Activated T-cell treated with anti-CD3 and anti-CD28 coated beads, Interleukin-2, amount 50 U/mL, for 4 hours (primary cell): ENCODE measurements around the gene HSPA1B. TPM values are rescaled to one million over a fixed set of nuclear protein-coding genes. Genes with fewer than 3 reads are reported as not detected.
A peak's percentile ranks its signal among the peaks of the same experiment; 100 is the strongest.
"Not testable (repeated sequence)": the region's sequence is repeated elsewhere in the genome, so short reads cannot be mapped to it uniquely, and the experiment has no call there.

Experiments
- ATAC-seq, 2 donors: fragments of 200-7000 bp; cut with Tn5 transposase; one replicate each; pipeline ENCODE4 v1.10.0; 2021
- DNase-seq: peaks from one replicate; pipeline ENCODE4 v3.0.0-alpha.2; 2020
- H3K27me3 Mint-ChIP-seq: one replicate; pipeline ENCODE4 v1.8.0; 2021; ENCODE audit warnings: low read depth, mixed read lengths
- H3K36me3 Mint-ChIP-seq: one replicate; pipeline ENCODE4 v1.8.0; 2022; ENCODE audit warnings: mixed read lengths; ENCODE audit not compliant: insufficient read depth
- H3K4me1 Mint-ChIP-seq: one replicate; pipeline ENCODE4 v1.8.0; 2021; ENCODE audit warnings: low read depth, mixed read lengths
- H3K4me3 Mint-ChIP-seq: one replicate; pipeline ENCODE4 v1.8.0; 2021; ENCODE audit warnings: mild to moderate bottlenecking, moderate library complexity, mixed read lengths
- H3K9me3 Mint-ChIP-seq: one replicate; pipeline ENCODE4 v1.8.0; 2021; ENCODE audit warnings: mixed read lengths
- total RNA-seq, 3 donors: library from RNA; stranded (reverse); gene quantifications; one replicate each; pipeline ENCODE4 v1.2.1, GENCODE V29; 2021

Gene HSPA1B
- total RNA-seq, 3 donors from 2014 or later = 76.1 to 97.7 (median 93.0) TPM

DNA sequence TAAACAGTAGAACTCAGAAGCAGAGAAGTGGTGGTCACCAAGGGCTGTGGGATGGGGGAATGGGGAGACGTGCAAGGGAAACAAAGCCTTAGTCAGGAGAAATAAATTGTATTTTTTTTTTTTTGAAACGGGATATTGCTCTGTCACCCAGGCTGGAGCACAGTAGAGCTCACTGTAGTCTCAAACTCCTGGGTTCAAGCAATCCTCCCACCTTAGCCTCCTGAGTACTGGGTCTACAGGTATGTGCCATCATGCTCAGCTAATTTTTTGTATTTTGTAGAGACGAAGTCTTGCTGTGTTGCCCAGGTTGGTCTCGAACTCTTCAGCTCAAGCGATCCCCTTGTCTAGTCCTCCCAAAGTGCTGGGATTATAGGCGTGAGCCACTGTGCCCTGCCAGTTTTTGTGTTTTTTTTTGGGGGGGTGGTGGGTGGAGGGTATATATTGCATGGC lies 3.4 kb downstream of the HSPA1B start:
- H3K36me3 Mint-ChIP-seq = peaks cover 9% of the 10 kb centered on the region
- DNase-seq = no peak
- no peak for ATAC-seq
- peak overlapping the region; percentile 95 for H3K4me3 Mint-ChIP-seq
- H3K4me1 Mint-ChIP-seq = peaks cover 27% of the 10 kb centered on the region
- H3K27me3 Mint-ChIP-seq = no peaks in the 10 kb centered on the region
- H3K9me3 Mint-ChIP-seq = no peaks in the 10 kb centered on the region

DNA sequence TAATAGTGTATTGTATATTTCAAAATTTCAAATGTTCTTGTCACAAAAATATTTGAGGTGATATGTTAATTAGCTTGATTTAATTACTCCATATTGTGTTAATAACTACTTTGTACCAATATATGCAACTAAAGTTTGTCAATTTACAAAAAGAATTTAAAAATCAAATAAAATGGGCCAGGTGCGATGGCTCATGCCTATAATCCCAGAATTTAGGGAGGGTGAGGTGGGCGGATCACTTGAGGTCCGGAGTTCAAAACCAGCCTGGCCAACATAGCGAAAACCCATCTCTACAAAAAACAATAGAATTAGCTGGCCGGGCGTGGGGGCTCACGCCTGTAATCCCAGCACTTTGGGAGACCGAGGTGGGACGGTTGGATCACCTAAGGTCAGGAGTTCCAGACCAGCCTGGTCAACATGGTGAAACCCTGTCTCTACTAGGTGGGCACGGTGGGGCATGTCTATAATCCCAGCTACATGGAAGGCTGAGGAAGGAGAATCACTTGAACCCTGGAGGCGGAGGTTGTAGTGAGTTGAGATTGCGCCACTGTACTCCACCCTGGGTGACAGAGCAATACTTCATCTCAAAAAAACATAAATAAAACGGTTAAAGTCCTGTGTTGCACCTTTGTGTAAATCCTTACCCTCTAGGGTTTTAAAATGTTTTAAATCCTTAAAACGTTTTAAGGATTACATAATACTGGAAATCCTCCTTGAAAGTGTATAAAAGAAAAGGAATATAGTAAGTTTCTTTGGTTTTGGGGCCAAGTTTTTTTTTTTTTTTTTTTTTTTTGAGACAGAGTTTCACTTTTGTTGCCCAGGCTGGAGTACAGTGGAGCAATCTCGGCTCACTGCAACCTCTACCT lies 4.0 kb downstream of the HSPA1B start:
- Mint-ChIP-seq H3K27me3 (no peaks in the 10 kb centered on the region), H3K9me3 (no peaks in the 10 kb centered on the region), H3K4me1 (peaks cover 29% of the 10 kb centered on the region), H3K4me3 (peak overlapping the region; percentile 95), H3K36me3 (peaks cover 15% of the 10 kb centered on the region)
- DNase-seq (no peak), ATAC-seq (no peak)

DNA sequence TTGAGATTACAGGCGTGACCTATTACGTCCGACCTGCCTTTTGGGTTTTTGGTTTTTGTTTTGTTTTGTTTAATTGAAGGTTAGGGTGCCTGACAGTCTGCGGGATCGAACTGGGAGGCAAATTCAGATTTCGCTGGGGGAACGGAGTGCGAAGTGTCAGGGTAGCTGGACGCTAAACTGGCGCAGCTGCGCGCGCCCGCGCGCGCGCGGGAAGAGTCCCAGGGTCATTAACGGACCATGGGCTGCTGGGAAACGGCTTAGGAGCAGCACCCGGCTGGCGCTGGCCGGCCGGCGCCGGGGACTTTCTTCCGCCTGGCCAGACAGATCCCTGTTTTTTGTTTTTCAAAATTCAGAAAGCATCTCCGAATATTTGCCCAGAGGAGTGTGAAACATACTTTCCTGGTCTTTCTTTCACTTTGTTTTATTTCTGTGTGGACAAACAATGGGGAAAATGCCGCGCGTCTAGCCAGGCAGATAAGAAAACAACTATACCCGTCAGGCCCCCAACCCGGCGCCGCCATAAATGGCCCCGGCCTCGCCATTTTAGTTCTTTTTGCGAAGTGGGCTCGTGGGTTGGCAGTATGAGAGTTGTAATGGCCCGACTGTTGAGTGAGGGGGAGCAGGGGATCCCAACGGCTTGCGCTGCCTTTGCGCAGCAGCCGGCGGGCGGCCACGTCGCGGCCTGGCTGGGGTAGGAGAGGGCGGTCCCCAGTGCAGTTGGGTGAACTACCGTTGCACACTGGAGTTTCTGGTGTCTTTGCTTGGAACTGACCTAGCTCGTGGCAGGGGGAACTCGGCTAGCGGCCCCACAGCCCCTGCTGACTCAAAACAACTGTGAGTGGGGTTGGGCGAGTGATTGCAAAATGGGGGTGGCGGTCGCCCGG lies 7.1 kb downstream of the HSPA1B start:
- H3K4me3 Mint-ChIP-seq = peak overlapping the region; percentile 99
- peaks cover 39% of the 10 kb centered on the region for H3K4me1 Mint-ChIP-seq
- no peaks in the 10 kb centered on the region for H3K9me3 Mint-ChIP-seq
- H3K36me3 Mint-ChIP-seq = peaks cover 37% of the 10 kb centered on the region
- DNase-seq (peak; percentile 79), ATAC-seq (peak; percentile 73 to 75)
- no peaks in the 10 kb centered on the region for H3K27me3 Mint-ChIP-seq

DNA sequence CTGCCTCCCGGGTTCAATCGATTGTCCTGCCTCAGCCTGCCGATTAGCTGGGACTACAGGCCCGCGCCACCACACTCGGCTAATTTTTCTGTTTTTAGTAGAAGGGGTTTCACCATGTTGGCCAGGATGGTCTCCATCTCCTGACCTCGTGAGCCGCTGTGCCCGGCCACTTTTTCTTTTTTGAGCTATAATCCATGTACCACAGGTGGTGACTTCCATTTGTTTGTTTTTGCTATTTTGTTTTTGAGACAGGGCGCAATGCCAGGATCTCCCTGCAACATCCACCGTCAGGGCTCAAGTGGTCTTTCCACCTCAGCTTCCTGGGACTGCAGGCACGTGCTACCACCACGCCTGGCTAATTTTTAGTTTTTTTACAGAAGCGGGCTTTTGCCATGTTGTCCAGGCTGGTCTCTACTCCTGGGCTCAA lies 8.5 kb downstream of the HSPA1B start:
- H3K4me3 Mint-ChIP-seq = peak overlapping the region; percentile 99
- no peak for ATAC-seq

DNA sequence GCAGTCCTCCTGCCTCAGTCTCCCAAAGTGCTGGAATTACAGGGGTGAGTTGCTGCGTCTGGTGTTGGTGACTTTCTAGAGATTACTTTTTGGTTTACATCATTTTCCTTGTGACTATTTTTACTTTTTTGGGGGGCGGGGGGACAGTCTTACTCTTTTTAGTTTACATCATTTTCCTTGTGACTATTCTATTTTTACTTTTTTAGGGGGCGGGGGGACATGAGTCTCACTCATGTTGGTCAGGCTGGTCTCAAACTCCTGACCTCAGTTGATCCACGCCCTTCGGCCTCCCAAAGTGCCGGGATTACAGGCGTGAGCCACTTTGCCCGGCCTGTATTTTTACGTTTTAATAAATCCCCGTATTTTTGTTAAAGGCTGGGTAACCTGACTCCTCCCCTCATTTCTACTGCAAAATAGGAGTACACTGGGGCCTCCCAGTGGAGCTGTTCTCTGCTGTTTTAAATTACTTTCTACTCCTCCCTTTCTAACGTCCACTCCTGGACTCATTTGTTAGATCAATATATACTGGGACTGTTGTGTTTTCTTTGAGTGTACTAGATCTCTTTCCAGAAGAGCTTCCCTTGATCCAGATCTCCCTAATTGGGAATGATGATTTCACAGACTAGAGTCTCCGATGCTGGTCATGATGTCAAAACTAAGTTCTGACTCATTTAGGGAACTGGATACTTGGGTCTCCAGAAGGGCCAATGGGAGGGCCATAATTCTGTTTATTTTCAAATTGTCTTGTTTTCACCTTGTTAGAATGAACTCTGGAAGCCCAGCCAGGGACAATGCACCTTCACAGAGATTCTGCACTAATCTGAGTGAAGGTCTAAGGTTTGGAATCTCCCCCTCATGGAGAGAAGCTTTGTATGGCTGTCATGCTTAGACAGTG lies 9.2 kb downstream of the HSPA1B start:
- peaks cover 28% of the 10 kb centered on the region for H3K4me1 Mint-ChIP-seq
- peak overlapping the region; percentile 99 for H3K4me3 Mint-ChIP-seq
- DNase-seq (no peak), ATAC-seq (no peak)
- H3K27me3 Mint-ChIP-seq = no peaks in the 10 kb centered on the region
- H3K36me3 Mint-ChIP-seq = peaks cover 43% of the 10 kb centered on the region
- H3K9me3 Mint-ChIP-seq = no peaks in the 10 kb centered on the region

More for the DNA sequence above, 8.5 kb downstream of the HSPA1B start:
- Mint-ChIP-seq H3K27me3 (no peaks in the 10 kb centered on the region), H3K4me1 (peaks cover 32% of the 10 kb centered on the region), H3K36me3 (peaks cover 43% of the 10 kb centered on the region), H3K9me3 (no peaks in the 10 kb centered on the region)
- DNase-seq = no peak

DNA sequence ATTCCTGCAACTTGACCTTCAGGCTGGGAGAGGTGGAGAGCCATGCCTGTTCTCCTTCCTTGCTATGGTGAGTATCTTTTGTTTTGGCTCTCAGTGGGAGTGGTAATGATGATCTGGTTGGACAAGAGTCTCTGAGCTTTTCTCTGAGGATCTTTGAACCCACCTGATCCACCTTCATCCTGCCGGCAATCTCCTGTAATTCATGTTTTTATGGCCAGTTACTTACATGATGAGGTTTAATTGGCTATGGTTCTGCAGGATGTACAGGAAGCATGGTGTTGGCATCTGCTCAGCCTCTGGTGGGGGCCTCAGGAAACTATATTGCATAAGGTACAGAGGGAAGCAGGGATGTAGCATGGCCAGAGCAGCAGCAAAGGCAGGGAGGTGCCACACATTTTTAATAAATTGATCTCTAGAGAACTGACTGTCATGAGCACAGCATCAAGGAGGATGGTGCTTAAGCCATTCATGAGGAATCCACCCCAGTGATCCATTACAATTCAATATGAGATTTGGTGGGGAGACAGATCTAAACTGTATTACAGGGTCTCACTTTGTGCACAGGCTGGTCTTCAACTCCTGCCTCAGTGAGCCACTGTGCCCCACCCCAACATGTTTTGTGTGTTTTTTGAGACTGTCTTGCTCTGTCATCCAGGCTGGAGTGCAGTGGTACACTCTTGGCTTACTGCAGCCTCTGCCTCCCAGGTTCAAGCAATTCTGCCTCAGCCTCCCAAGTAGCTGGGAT lies 10.0 kb downstream of the HSPA1B start:
- ATAC-seq (no peak), DNase-seq (no peak)
- no peaks in the 10 kb centered on the region for H3K9me3 Mint-ChIP-seq
- peaks cover 43% of the 10 kb centered on the region for H3K36me3 Mint-ChIP-seq
- H3K4me3 Mint-ChIP-seq = peak overlapping the region; percentile 99
- peaks cover 28% of the 10 kb centered on the region for H3K4me1 Mint-ChIP-seq
- H3K27me3 Mint-ChIP-seq = no peaks in the 10 kb centered on the region

DNA sequence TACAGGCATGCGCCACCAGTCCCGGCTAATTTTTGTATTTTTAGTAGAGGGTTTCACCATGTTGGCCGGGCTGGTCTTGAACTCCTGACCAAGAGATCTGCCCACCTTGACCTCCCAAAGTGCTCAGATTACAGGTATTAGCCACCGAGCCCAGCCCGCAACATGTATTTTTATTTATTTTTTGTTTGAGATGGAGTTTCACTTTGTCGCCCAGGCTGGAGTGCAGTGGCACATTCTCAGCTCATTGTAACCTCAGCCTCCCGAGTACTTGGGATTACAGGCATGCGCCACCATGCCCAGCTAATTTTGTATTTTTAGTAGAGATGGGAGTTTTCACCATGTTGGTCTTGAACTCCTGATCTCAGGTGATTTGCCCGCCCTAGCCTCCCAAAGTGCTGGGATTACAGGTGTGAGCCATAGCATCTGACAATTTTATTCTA lies 10.6 kb downstream of the HSPA1B start:
- Mint-ChIP-seq H3K4me3 (peak overlapping the region; percentile 99), H3K36me3 (peaks cover 43% of the 10 kb centered on the region), H3K4me1 (peaks cover 26% of the 10 kb centered on the region)
- DNase-seq, H3K9me3 Mint-ChIP-seq, H3K27me3 Mint-ChIP-seq, ATAC-seq: not testable (repeated sequence)

DNA sequence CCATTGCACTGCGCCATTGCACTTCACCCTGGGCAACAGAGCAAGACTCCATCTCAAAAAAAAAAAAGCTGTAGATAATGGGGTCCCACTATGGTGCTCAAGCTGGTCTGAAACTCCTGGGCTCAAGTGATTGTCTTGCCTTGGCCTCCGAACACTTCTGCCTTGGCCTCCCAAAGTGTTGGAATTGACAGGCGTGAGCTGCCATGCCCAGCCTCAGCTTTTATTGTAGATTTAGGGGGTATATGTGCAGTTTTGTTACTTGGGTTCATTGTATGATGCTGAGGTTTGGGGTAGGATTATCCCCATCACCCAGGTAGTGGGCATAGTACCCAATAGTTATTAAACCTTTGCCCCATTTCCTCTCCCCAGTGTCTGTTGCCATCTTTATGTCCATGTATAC lies 11.4 kb downstream of the HSPA1B start:
- DNase-seq (no peak), ATAC-seq (no peak)
- H3K4me1 Mint-ChIP-seq = peaks cover 26% of the 10 kb centered on the region
- H3K4me3 Mint-ChIP-seq = peak overlapping the region; percentile 99
- H3K27me3 Mint-ChIP-seq = no peaks in the 10 kb centered on the region
- H3K36me3 Mint-ChIP-seq = peaks cover 43% of the 10 kb centered on the region
- no peaks in the 10 kb centered on the region for H3K9me3 Mint-ChIP-seq

DNA sequence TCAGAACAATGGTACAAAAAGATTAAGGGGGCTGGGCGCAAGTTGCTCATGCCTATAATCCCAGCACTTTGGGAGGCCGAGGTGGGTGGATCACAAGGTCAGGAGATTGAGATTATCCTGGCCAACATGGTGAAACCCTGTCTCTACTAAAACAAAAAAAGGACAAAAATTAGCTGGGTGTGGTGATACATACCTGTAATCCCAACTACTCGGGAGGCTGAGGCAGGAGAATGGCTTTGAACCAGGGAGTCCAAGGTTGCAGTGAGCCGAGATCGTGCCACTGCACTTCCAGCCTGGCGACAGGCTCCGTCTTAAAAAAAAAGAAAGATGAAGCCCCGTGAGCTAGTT lies 12.2 kb downstream of the HSPA1B start:
- peaks cover 23% of the 10 kb centered on the region for H3K4me1 Mint-ChIP-seq
- H3K9me3 Mint-ChIP-seq, ATAC-seq, DNase-seq, H3K27me3 Mint-ChIP-seq: not testable (repeated sequence)
- H3K36me3 Mint-ChIP-seq = peaks cover 42% of the 10 kb centered on the region
- peak overlapping the region; percentile 43 for H3K4me3 Mint-ChIP-seq

DNA sequence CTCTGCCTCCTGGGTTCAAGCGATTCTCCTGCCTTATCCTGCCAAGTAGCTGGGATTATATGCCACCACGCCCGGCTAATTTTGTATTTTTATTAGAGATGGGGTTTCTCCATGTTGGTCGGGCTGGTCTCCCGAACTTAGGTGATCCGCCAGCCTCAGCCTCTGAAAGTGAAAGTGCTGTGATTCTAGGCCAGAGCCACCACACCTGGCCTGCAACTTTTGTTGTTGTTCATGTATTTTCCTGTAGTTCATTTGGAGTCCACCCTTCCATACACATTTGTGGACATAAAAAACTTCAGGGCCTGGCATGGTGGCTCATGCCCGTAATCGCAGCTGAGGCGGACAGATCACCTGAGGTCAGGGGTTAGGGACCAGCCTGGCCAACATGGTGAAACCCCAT lies 14.5 kb downstream of the HSPA1B start:
- DNase-seq (no peak), ATAC-seq (no peak)
- H3K4me3 Mint-ChIP-seq = no peak overlapping the region
- peaks cover 12% of the 10 kb centered on the region for H3K4me1 Mint-ChIP-seq
- H3K36me3 Mint-ChIP-seq = peaks cover 25% of the 10 kb centered on the region
- no peaks in the 10 kb centered on the region for H3K9me3 Mint-ChIP-seq
- no peaks in the 10 kb centered on the region for H3K27me3 Mint-ChIP-seq

DNA sequence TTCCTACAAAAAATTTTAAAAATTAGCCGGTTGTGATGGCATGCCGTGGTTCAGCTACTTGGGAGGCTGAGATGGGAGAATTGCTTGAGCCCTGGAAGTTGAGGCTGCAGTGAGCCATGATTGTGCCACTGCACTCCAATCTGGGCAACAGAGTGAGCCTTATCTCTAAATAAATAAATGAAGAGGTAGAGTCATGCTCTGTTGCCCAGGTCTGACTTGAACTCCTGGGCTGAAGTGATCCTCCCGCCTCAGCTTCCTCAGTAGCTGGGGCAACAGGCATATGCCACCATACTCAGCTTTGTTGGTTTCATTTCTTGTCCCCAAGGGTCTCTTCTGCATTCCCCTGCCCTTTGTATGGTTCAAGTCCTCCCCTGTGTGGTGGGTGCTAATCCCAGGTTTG lies 17.0 kb downstream of the HSPA1B start:
- no peaks in the 10 kb centered on the region for H3K9me3 Mint-ChIP-seq
- no peaks in the 10 kb centered on the region for H3K27me3 Mint-ChIP-seq
- DNase-seq (no peak), ATAC-seq (no peak)
- peaks cover under 1% of the 10 kb centered on the region for H3K4me1 Mint-ChIP-seq
- H3K36me3 Mint-ChIP-seq = peaks cover 9% of the 10 kb centered on the region
- no peak overlapping the region for H3K4me3 Mint-ChIP-seq

DNA sequence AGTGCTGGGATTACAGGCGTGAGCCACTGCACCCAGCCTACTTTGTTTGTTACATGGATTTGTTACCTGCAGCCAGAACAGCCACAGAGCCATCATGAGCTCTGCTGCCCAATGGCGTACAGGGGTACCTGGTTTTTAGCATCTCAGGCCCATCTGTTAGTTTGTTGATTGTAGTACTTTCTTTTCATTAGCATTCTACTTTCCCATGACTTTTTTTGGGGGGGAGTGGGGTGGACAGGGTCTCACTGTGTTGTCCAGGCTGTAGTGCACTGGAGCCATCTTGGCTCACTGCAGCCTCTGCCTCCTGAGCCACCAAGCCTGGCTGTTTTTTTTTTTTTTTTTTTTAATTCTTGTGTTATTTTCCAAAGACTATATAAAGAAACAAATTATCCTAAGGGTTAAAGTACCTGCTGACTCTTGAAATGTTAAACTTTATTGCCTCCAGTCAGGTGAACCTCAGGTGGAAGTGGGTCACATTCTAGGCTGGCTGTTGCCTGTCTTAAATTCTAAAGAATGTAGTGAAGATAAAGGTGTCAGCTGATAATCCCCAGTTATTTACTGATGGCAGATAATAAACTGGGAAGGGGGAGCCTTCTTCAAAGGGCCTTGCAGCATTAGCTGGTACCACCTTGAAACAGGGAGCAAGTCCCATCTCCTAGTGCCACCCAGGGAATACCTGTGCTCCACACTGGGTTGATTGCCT lies 19.9 kb downstream of the HSPA1B start:
- H3K9me3 Mint-ChIP-seq = no peaks in the 10 kb centered on the region
- no peak overlapping the region for H3K4me3 Mint-ChIP-seq
- H3K4me1 Mint-ChIP-seq = no peaks in the 10 kb centered on the region
- H3K27me3 Mint-ChIP-seq = no peaks in the 10 kb centered on the region
- H3K36me3 Mint-ChIP-seq = peaks cover 3% of the 10 kb centered on the region
- DNase-seq = no peak
- ATAC-seq = no peak
